NB4 (cell line): Measurements from ENCODE around the gene L3MBTL2.
"Not testable (repeated sequence)": the region's sequence is repeated elsewhere in the genome, so short reads cannot be mapped to it uniquely, and the experiment has no call there.

Experiments used
- DNase-seq: peaks from one replicate; pipeline ENCODE4 v3.0.0; 2010; ENCODE audit warnings: low read depth
- H3K4me3 ChIP-seq: one replicate; pipeline ENCODE4 v1.5.1; 2011; ENCODE audit warnings: mild to moderate bottlenecking, low read depth, low read length, moderate library complexity
- CTCF ChIP-seq: IDR thresholded peaks from one replicate; pipeline ENCODE4 v1.5.1; 2012; ENCODE audit warnings: low read depth, low read length
- MAX ChIP-seq: IDR thresholded peaks from 2 replicates; pipeline ENCODE4 v1.6.1; 2011; ENCODE audit warnings: low read depth, low read length
- MYC ChIP-seq: IDR thresholded peaks from 2 replicates; pipeline ENCODE4 v1.6.1; 2011; ENCODE audit warnings: low read depth, low read length
- POLR2A ChIP-seq: IDR thresholded peaks from 2 replicates; pipeline ENCODE4 v1.6.1; 2011; ENCODE audit warnings: mild to moderate bottlenecking; ENCODE audit not compliant: insufficient read length; ENCODE audit errors: extremely low read depth

The L3MBTL2 gene

GRCh38 chr22:41177622-41178424 lies 27.3 kb upstream of the L3MBTL2 start:
- no peak for TF ChIP-seq MYC
- no peak for TF ChIP-seq POLR2A
- TF ChIP-seq CTCF, result no peak
- no peak for TF ChIP-seq MAX

GRCh38 chr22:41178425-41178975 lies 26.6 kb upstream of the L3MBTL2 start:
- no peak for DNase-seq
- H3K4me3 ChIP-seq, result no peak overlapping the region
- no peak for TF ChIP-seq CTCF
- no peak for TF ChIP-seq MYC
- no peak for TF ChIP-seq POLR2A
- TF ChIP-seq MAX, result no peak

More at GRCh38 chr22:41177622-41178424, 27.3 kb upstream of the L3MBTL2 start:
- no peak for DNase-seq
- no peak overlapping the region for H3K4me3 ChIP-seq

- DNase-seq, H3K4me3 ChIP-seq: not testable (repeated sequence)
Measured at GRCh38 chr22:41180362-41180761, 24.8 kb upstream of the L3MBTL2 start.

- no peak for DNase-seq
- no peak overlapping the region for H3K4me3 ChIP-seq
- TF ChIP-seq POLR2A (no peak), MYC (no peak), MAX (no peak)
Measured at GRCh38 chr22:41180926-41181325, 24.2 kb upstream of the L3MBTL2 start.

GRCh38 chr22:41181349-41182241 lies 23.5 kb upstream of the L3MBTL2 start:
- H3K4me3 ChIP-seq, result no peak overlapping the region
- no peak for TF ChIP-seq MAX
- no peak for TF ChIP-seq POLR2A
- TF ChIP-seq MYC, result no peak
- TF ChIP-seq CTCF, result no peak
- DNase-seq, result peak; percentile 68

GRCh38 chr22:41184679-41185078 lies 20.4 kb upstream of the L3MBTL2 start:
- DNase-seq, result no peak
- H3K4me3 ChIP-seq, result no peak overlapping the region
- TF ChIP-seq MAX (no peak), POLR2A (no peak), CTCF (no peak), MYC (no peak)
